GM21367 (cell line): Measurements from ENCODE around the gene CRIP2.

ENCODE experiments used
- ATAC-seq: cut with Tn5 transposase; IDR thresholded peaks from one replicate; pipeline ENCODE4 v1.9.1; 2021; ENCODE audit not compliant: unreplicated experiment

The CRIP2 gene

GRCh38 chr14:105526776-105527380 lies 52.3 kb downstream of the CRIP2 start:
- no peak for ATAC-seq

GRCh38 chr14:105527381-105527825 lies 52.8 kb downstream of the CRIP2 start:
- no peak for ATAC-seq

GRCh38 chr14:105527826-105528585 lies 53.4 kb downstream of the CRIP2 start:
- no peak for ATAC-seq

- no peak for ATAC-seq
Observed at GRCh38 chr14:105528586-105529318, 54.1 kb downstream of the CRIP2 start.

GRCh38 chr14:105529319-105529568 lies 54.6 kb downstream of the CRIP2 start:
- no peak for ATAC-seq
